B cell (primary cell): ENCODE data around the gene ELOB. TPM values are rescaled to one million over a fixed set of nuclear protein-coding genes. Genes with fewer than 3 reads are reported as not detected.

Experiments
- ATAC-seq: fragments of 200-7000 bp; cut with Tn5 transposase; one replicate; pipeline ENCODE4 v1.10.0; 2021; ENCODE audit warnings: low read depth, mild to moderate bottlenecking, moderate number of reproducible peaks, moderate library complexity
- CTCF ChIA-PET: fragments of 350-600 bp; sonication (Branson Sonifier 250); formaldehyde crosslinking; loops from one replicate; lab custom pipeline; 2021; ENCODE audit warnings: antibody characterized with exemption, inconsistent platforms; lab: Charles Lee
- POLR2A ChIA-PET: fragments of 350-600 bp; sonication (Branson Sonifier 250); formaldehyde crosslinking; loops from one replicate; lab custom pipeline; 2021; ENCODE audit warnings: antibody characterized with exemption; lab: Charles Lee
- DNase-seq: peaks from one replicate; pipeline ENCODE4 v3.0.0; 2013
- H2AFZ ChIP-seq: 2 replicates; pipeline ENCODE4 v1.6.1; 2012; ENCODE audit warnings: mild to moderate bottlenecking, low read depth, low read length; ENCODE audit not compliant: insufficient read depth, poor library complexity, severe bottlenecking
- H3K27ac ChIP-seq, 2 donors: 1 replicate in 1 of 2; 2 replicates in 1 of 2; pipeline ENCODE4 v1.5.1; 2012 to 2013; ENCODE audit warnings: low read length in 2 of 2, mild to moderate bottlenecking in 2 of 2, moderate library complexity in 1 of 2
- H3K27me3 ChIP-seq, 4 experiments: fragments of 200-600 bp in 1 of 4; sonication (generic) in 1 of 4; replicated peaks in 1 of 4; 1 replicate in 2 of 4; 2 replicates in 2 of 4; pipeline versions ENCODE4 v1.6.1 to v1.7.0; 2013 to 2016; ENCODE audit warnings: low read length in 3 of 4, mild to moderate bottlenecking in 2 of 4, mixed read lengths in 1 of 4, moderate library complexity in 1 of 4; ENCODE audit not compliant: insufficient read depth in 4 of 4, control insufficient read depth in 3 of 4; ENCODE audit errors: control extremely low read depth in 1 of 4
- H3K36me3 ChIP-seq, 2 experiments: replicated peaks in 1 of 2; 1 replicate in 1 of 2; 2 replicates in 1 of 2; pipeline versions ENCODE4 v1.6.1 to v1.7.1; 2013; ENCODE audit warnings: low read length in 1 of 2; ENCODE audit not compliant: insufficient read depth in 2 of 2, control insufficient read depth in 1 of 2; ENCODE audit errors: control extremely low read depth in 1 of 2, extremely low read depth in 1 of 2
- H3K4me1 ChIP-seq, 2 donors: fragments of 200-600 bp in 1 of 2; sonication (generic) in 1 of 2; 1 replicate in 1 of 2; 2 replicates in 1 of 2; pipeline versions ENCODE4 v1.5.1 to v1.6.1; 2013 to 2017; ENCODE audit warnings: low read length in 2 of 2; ENCODE audit not compliant: control insufficient read depth in 2 of 2, insufficient read depth in 2 of 2
- H3K4me2 ChIP-seq: replicated peaks from 2 replicates; pipeline ENCODE3; 2012; ENCODE audit warnings: mild to moderate bottlenecking, low read depth, low read length; ENCODE audit not compliant: poor library complexity, severe bottlenecking
- H3K4me3 ChIP-seq, 5 experiments: fragments of 200-600 bp in 1 of 5; sonication (generic) in 1 of 5; 1 replicate in 3 of 5; 2 replicates in 2 of 5; pipeline versions ENCODE4 v1.5.1 to v1.7.0; 2011 to 2016; ENCODE audit warnings: low read length in 4 of 5, mild to moderate bottlenecking in 4 of 5, low read depth in 2 of 5, control low read depth in 1 of 5, moderate library complexity in 1 of 5; ENCODE audit not compliant: insufficient read depth in 1 of 5; ENCODE audit errors: control extremely low read depth in 1 of 5, extremely low read depth in 1 of 5
- H3K79me2 ChIP-seq: fragments of 200-600 bp; sonication (generic); one replicate; pipeline ENCODE4 v1.6.0; 2016; ENCODE audit warnings: low read length; ENCODE audit not compliant: control insufficient read depth, insufficient read depth
- H3K9ac ChIP-seq: fragments of 200-600 bp; sonication (generic); 2 replicates; pipeline ENCODE4 v1.6.1; 2017; ENCODE audit warnings: mild to moderate bottlenecking, low read length, moderate library complexity
- H3K9me3 ChIP-seq, 3 donors: one replicate each; pipeline versions ENCODE4 v1.6.1 to v1.7.1; 2013; ENCODE audit warnings: low read length in 2 of 3; ENCODE audit not compliant: control insufficient read depth in 2 of 3, insufficient read depth in 1 of 3; ENCODE audit errors: control extremely low read depth in 1 of 3
- H4K20me1 ChIP-seq: 2 replicates; pipeline ENCODE4 v1.6.0; 2012; ENCODE audit warnings: mild to moderate bottlenecking, low read length; ENCODE audit not compliant: insufficient read depth, control insufficient read depth, poor library complexity, severe bottlenecking
- H3K27ac Mint-ChIP-seq: one replicate; pipeline ENCODE4 v1.8.0; 2021; ENCODE audit warnings: mixed read lengths
- H3K27me3 Mint-ChIP-seq: one replicate; pipeline ENCODE4 v1.8.0; 2021; ENCODE audit warnings: mixed read lengths
- H3K4me1 Mint-ChIP-seq: one replicate; pipeline ENCODE4 v1.8.0; 2021; ENCODE audit warnings: mixed read lengths
- H3K4me3 Mint-ChIP-seq: one replicate; pipeline ENCODE4 v1.8.0; 2021; ENCODE audit warnings: mixed read lengths
- H3K9me3 Mint-ChIP-seq: one replicate; pipeline ENCODE4 v1.8.0; 2022; ENCODE audit warnings: mixed read lengths; ENCODE audit not compliant: insufficient read depth
- CTCF ChIP-seq: fragments of 200-600 bp; IDR thresholded peaks from one replicate; pipeline ENCODE4 v1.8.0; 2022; ENCODE audit warnings: antibody characterized with exemption, mild to moderate bottlenecking
- EZH2 ChIP-seq: IDR thresholded peaks from 2 replicates; pipeline ENCODE4 v1.6.1; 2012; ENCODE audit warnings: borderline replicate concordance, low read depth, mild to moderate bottlenecking, moderate library complexity, low read length; ENCODE audit not compliant: insufficient read depth, poor library complexity, severe bottlenecking
- WGBS: methylation state at CpG from one replicate; pipeline ENCODE4 v1.1.5; 2013; ENCODE audit warnings: missing lambda C conversion rate; ENCODE audit not compliant: insufficient coverage; 5-methylcytosine and 5-hydroxymethylcytosine counted together
- intact Hi-C: fragments of 100-400 bp; cut with micrococcal nuclease; formaldehyde crosslinking; loops from one replicate; pipeline ENCODE4 v1.10.0; 2022
- polyA plus RNA-seq: library from polyadenylated mRNA; depleted of rRNA; stranded (reverse); fragments of >200 nt; gene quantifications from 2 replicates; pipeline ENCODE4 v1.2.3, GENCODE V29; 2012
- total RNA-seq, 2 donors: library from RNA; stranded (reverse); fragments of 120-200 nt in 1 of 2; gene quantifications; 1 replicate in 1 of 2; 2 replicates in 1 of 2; pipeline versions ENCODE4 v1.2.3 to v1.2.4, GENCODE V29; 2013 to 2022

Gene ELOB
- total and polyA plus RNA-seq, 2 donors (not counting 1 experiment from before 2014, with no cell fraction given) = 93.1 to 136 TPM

GRCh38 chr16:2775765-2776499 is 1.1 kb downstream of the ELOB start:
- H3K27me3 ChIP-seq = no peaks in the 10 kb centered on the region
- 82% methylated on average over 9 of the region's 11 CpGs for WGBS
- H3K4me3 ChIP-seq = peak overlapping the region in 4 of 5 experiments; percentile 63 to 84 (median 70)
- peaks cover 17 to 29% of the 10 kb centered on the region in 2 donors for H3K4me1 ChIP-seq
- ATAC-seq = no peak
- peak overlapping the region; percentile 78 for H3K9ac ChIP-seq
- intact Hi-C loops = loop anchor here (2.0 to 10.0 kb wide), 5 partner anchors 55 to 784 kb away; partner anchors contain the start of genes KCTD5, PKMYT1 and PRSS27
- peaks cover 44% of the 10 kb centered on the region for H3K79me2 ChIP-seq
- no peak for TF ChIP-seq EZH2
- no peak for TF ChIP-seq CTCF
- H3K9me3 Mint-ChIP-seq = no peaks in the 10 kb centered on the region
- POLR2A ChIA-PET = interaction anchor here (0.5 to 3.9 kb wide), 3 partner anchors 23 to 734 kb away, joined by 3 to 31 read pairs (median 6); partner anchors contain the start of gene SRRM2
- peak overlapping the region; percentile 96 for H3K4me3 Mint-ChIP-seq
- CTCF ChIA-PET = no interaction called here
- peaks cover 32% of the 10 kb centered on the region for H4K20me1 ChIP-seq
- no peak overlapping the region for H3K27ac ChIP-seq
- peak overlapping the region; percentile 89 for H3K27ac Mint-ChIP-seq
- no peaks in the 10 kb centered on the region for H3K27me3 Mint-ChIP-seq
- peak overlapping the region; percentile 94 for H3K4me2 ChIP-seq
- no peaks in the 10 kb centered on the region for H3K9me3 ChIP-seq
- H3K36me3 ChIP-seq = peaks cover 0 to 31% of the 10 kb centered on the region in 2 experiments
- H3K4me1 Mint-ChIP-seq = peaks cover 30% of the 10 kb centered on the region
- DNase-seq = peak; percentile 12
- H2AFZ ChIP-seq = no peak overlapping the region
